Glomerular visceral epithelial cell (primary cell): ENCODE data around the gene LYRM4.

Source experiments
- DNase-seq: peaks from one replicate; pipeline ENCODE4 v3.0.0-alpha.2; 2016; ENCODE audit errors: extremely low spot score

The LYRM4 gene

GRCh38 chr6:5146398-5146797 is 114.4 kb downstream of the LYRM4 start:
- DNase-seq = no peak

GRCh38 chr6:5143634-5144311 is 117.0 kb downstream of the LYRM4 start:
- peak; percentile 77 for DNase-seq

GRCh38 chr6:5142915-5143314 is 117.8 kb downstream of the LYRM4 start:
- DNase-seq = no peak

- DNase-seq = no peak
These were observed 118.6 kb downstream of the LYRM4 start for GRCh38 chr6:5142131-5142530.

- DNase-seq = no peak
These were observed 119.7 kb downstream of the LYRM4 start for GRCh38 chr6:5141046-5141445.

GRCh38 chr6:5139828-5140771 is 120.7 kb downstream of the LYRM4 start:
- DNase-seq = no peak

- no peak for DNase-seq
These were observed 121.5 kb downstream of the LYRM4 start for GRCh38 chr6:5138995-5139827.

- no peak for DNase-seq
These were observed 123.9 kb downstream of the LYRM4 start for GRCh38 chr6:5136851-5137250.

GRCh38 chr6:5135788-5136376 is 124.9 kb downstream of the LYRM4 start:
- peak; percentile 49 for DNase-seq

- DNase-seq = no peak
These were observed 126.8 kb downstream of the LYRM4 start for GRCh38 chr6:5133943-5134342.

- DNase-seq = no peak
These were observed 128.0 kb downstream of the LYRM4 start for GRCh38 chr6:5132731-5133130.

GRCh38 chr6:5130135-5130866 is 130.4 kb downstream of the LYRM4 start:
- DNase-seq = no peak

GRCh38 chr6:5128351-5128750 is 132.4 kb downstream of the LYRM4 start:
- no peak for DNase-seq

GRCh38 chr6:5127106-5127687 is 133.6 kb downstream of the LYRM4 start:
- no peak for DNase-seq

- peak; percentile 48 for DNase-seq
These were observed 134.5 kb downstream of the LYRM4 start for GRCh38 chr6:5126214-5126613.

- DNase-seq = peak; percentile 95
These were observed 135.4 kb downstream of the LYRM4 start for GRCh38 chr6:5125152-5126006.

GRCh38 chr6:5124526-5124925 is 136.2 kb downstream of the LYRM4 start:
- no peak for DNase-seq

- DNase-seq = no peak
These were observed 137.2 kb downstream of the LYRM4 start for GRCh38 chr6:5123296-5124143.
